Transverse colon (tissue), 4 donors: ENCODE results near the gene HSPB1. TPM values are rescaled to one million over a fixed set of nuclear protein-coding genes. Genes with fewer than 3 reads are reported as not detected.

Experiments used
- DNase-seq: peaks from one replicate; pipeline ENCODE4 v3.0.0-alpha.2; 2019
- H3K27ac ChIP-seq, 4 donors: fragments of 200-600 bp; sonication (generic); 2 replicates each; pipeline ENCODE4 v1.5.1; 2016 to 2018; ENCODE audit warnings: inconsistent platforms in 4 of 4
- H3K27me3 ChIP-seq: fragments of 200-600 bp; sonication (generic); 2 replicates; pipeline ENCODE4 v1.5.1; 2017; ENCODE audit warnings: inconsistent platforms
- H3K36me3 ChIP-seq, 4 donors: fragments of 200-600 bp; sonication (generic); 2 replicates each; pipeline ENCODE4 v1.5.1; 2017 to 2019; ENCODE audit warnings: inconsistent platforms in 4 of 4
- H3K4me1 ChIP-seq, 4 donors: fragments of 200-600 bp; sonication (generic); 2 replicates each; pipeline ENCODE4 v1.5.1; 2017 to 2020; ENCODE audit warnings: inconsistent platforms in 4 of 4
- H3K4me3 ChIP-seq, 4 donors: fragments of 200-600 bp; sonication (generic); 1 replicate in 1 of 4; 2 replicates in 3 of 4; pipeline versions ENCODE4 v1.5.1 to v1.6.1; 2017 to 2019; ENCODE audit warnings: inconsistent platforms in 4 of 4
- H3K9me3 ChIP-seq, 2 donors: fragments of 200-600 bp; sonication (generic); 2 replicates each; pipeline ENCODE4 v1.5.1; 2017 to 2019; ENCODE audit warnings: inconsistent platforms in 2 of 2
- CTCF ChIP-seq, 5 experiments: fragments of 200-600 bp in 3 of 5; fragments of 450-650 bp in 2 of 5; sonication (generic) in 3 of 5; IDR thresholded peaks; 1 replicate in 2 of 5; 2 replicates in 3 of 5; pipeline ENCODE4 v1.5.1; 2016 to 2017; ENCODE audit warnings: antibody characterized with exemption in 5 of 5, inconsistent platforms in 3 of 5, mild to moderate bottlenecking in 2 of 5, moderate library complexity in 1 of 5
- EP300 ChIP-seq: sonication (generic); formaldehyde crosslinking; IDR thresholded peaks from one replicate; pipeline ENCODE4 v1.6.1; 2017; ENCODE audit warnings: antibody characterized with exemption, low read depth
- POLR2A ChIP-seq: fragments of 450-650 bp; IDR thresholded peaks from one replicate; pipeline ENCODE4 v1.6.1; 2016; ENCODE audit warnings: antibody characterized with exemption, mild to moderate bottlenecking, moderate library complexity
- POLR2AphosphoS5 ChIP-seq, 3 donors: sonication (generic); formaldehyde crosslinking; IDR thresholded peaks; one replicate each; pipeline ENCODE4 v1.6.1; 2016; ENCODE audit warnings: antibody characterized with exemption in 3 of 3
- WGBS, 2 donors: methylation state at CpG; one replicate each; pipeline ENCODE4 v1.1.5; 2018; ENCODE audit warnings: low coverage in 1 of 2; 5-methylcytosine and 5-hydroxymethylcytosine counted together
- in situ Hi-C, 4 donors: fragments of 200-750 bp; cut with MboI; loops; one replicate each; pipeline versions ENCODE4 v1.15.0 to v1.15.1; 2017; ENCODE audit warnings: low sequenced_read_pairs in 3 of 4, low pct_ligation_motif_present in 1 of 4, low pct_unique_long_range_greater_than_20kb in 1 of 4
- intact Hi-C: fragments of 100-400 bp; cut with DNase I; formaldehyde crosslinking; loops from one replicate; pipeline ENCODE4 v1.15.1; 2023; ENCODE audit warnings: low total_unique reads
- total RNA-seq, 4 donors: library from RNA; depleted of rRNA; stranded (reverse); fragments of >200 nt; gene quantifications; one replicate each; pipeline ENCODE4 v1.1.0, GENCODE V29; 2016

HSPB1 gene
- total RNA-seq, 4 donors from 2014 or later = 387 to 1,086 (median 519) TPM

GRCh38 chr7:76296743-76297740 lies 5.4 kb upstream of the HSPB1 start:
- Histone ChIP-seq H3K27me3 (no peaks in the 10 kb centered on the region), H3K36me3 (no peaks in the 10 kb centered on the region), H3K27ac (peak overlapping the region; percentile 90 to 98 (median 92)), H3K4me3 (no peak overlapping the region), H3K9me3 (no peaks in the 10 kb centered on the region), H3K4me1 (peaks cover 47 to 65% (median 64%) of the 10 kb centered on the region in 4 donors)
- in situ Hi-C loops (no loop called here), intact Hi-C loops (no loop called here)
- peak; percentile 90 for DNase-seq
- WGBS, 2 donors = 47 to 50% methylated on average over 6 to 21 of the region's 22 CpGs
- no peak for TF ChIP-seq EP300
- TF ChIP-seq POLR2A = peak; percentile 23
- TF ChIP-seq POLR2AphosphoS5 (IDR thresholded peaks at IDR 0.05) = peak; percentile 33 to 81 (median 63)
- TF ChIP-seq CTCF (IDR thresholded peaks at IDR 0.05) = no peak

GRCh38 chr7:76300166-76300731 lies 2.2 kb upstream of the HSPB1 start:
- intact Hi-C loops = no loop called here
- in situ Hi-C loops = no loop called here
- H3K4me3 ChIP-seq = no peak overlapping the region

GRCh38 chr7:76301000-76301399 lies 1.5 kb upstream of the HSPB1 start:
- WGBS, 2 donors = 88 to 90% methylated on average over 3 of the region's 3 CpGs
- no peaks in the 10 kb centered on the region for H3K27me3 ChIP-seq
- H3K27ac ChIP-seq = peak overlapping the region in 3 of 4 donors; percentile 94 to 99 (median 98)
- no peaks in the 10 kb centered on the region for H3K36me3 ChIP-seq
- no peak for DNase-seq
- in situ Hi-C loops = no loop called here
- no peak overlapping the region for H3K4me3 ChIP-seq
- H3K4me1 ChIP-seq = peaks cover 11 to 45% (median 42%) of the 10 kb centered on the region in 4 donors
- H3K9me3 ChIP-seq = no peaks in the 10 kb centered on the region
- intact Hi-C loops = no loop called here
- no peak for TF ChIP-seq EP300
- TF ChIP-seq POLR2A = no peak
- no peak for TF ChIP-seq POLR2AphosphoS5 (IDR thresholded peaks at IDR 0.05)
- TF ChIP-seq CTCF (IDR thresholded peaks at IDR 0.05) = no peak

More at GRCh38 chr7:76300166-76300731, 2.2 kb upstream of the HSPB1 start:
- Histone ChIP-seq H3K27me3 (no peaks in the 10 kb centered on the region), H3K36me3 (no peaks in the 10 kb centered on the region), H3K9me3 (no peaks in the 10 kb centered on the region), H3K27ac (peak overlapping the region; percentile 3 to 99 (median 79)), H3K4me1 (peaks cover 18 to 51% (median 49%) of the 10 kb centered on the region in 4 donors)
- 65 to 78% methylated on average over 6 to 7 of the region's 7 CpGs for WGBS, 2 donors
- TF ChIP-seq EP300 (no peak), POLR2AphosphoS5 (IDR thresholded peaks at IDR 0.05) (peak in 2 of 3 donors; percentile 17 to 54)
- peak; percentile 53 for DNase-seq

GRCh38 chr7:76303202-76304147 lies 1.0 kb downstream of the HSPB1 start:
- in situ Hi-C loops = no loop called here

More at GRCh38 chr7:76303202-76304147, 1.0 kb downstream of the HSPB1 start:
- Histone ChIP-seq H3K27me3 (no peaks in the 10 kb centered on the region), H3K9me3 (no peaks in the 10 kb centered on the region), H3K36me3 (no peaks in the 10 kb centered on the region), H3K4me1 (peaks cover 3 to 40% (median 30%) of the 10 kb centered on the region in 4 donors), H3K27ac (peak overlapping the region; percentile 94 to 99 (median 97)), H3K4me3 (peak overlapping the region; percentile 69 to 88 (median 84))
- intact Hi-C loops = no loop called here
- TF ChIP-seq POLR2A (no peak), POLR2AphosphoS5 (IDR thresholded peaks at IDR 0.05) (peak; percentile 65 to 82 (median 71)), EP300 (no peak), CTCF (IDR thresholded peaks at IDR 0.05) (no peak)
- DNase-seq = peak; percentile 88
- WGBS, 2 donors = 0 to 6% methylated on average over 2 to 51 of the region's 56 CpGs
